Epithelial cell of esophagus (primary cell): ENCODE data around the gene OR10P1.

Experiments
- DNase-seq: peaks from one replicate; pipeline ENCODE4 v3.0.0; 2010; ENCODE audit warnings: low read depth
- H3K4me3 ChIP-seq: 2 replicates; pipeline ENCODE4 v1.5.1; 2011; ENCODE audit warnings: mild to moderate bottlenecking, low read length, control low read depth
- CTCF ChIP-seq: IDR thresholded peaks from 2 replicates; pipeline ENCODE4 v1.5.1; 2011; ENCODE audit warnings: low read depth, mild to moderate bottlenecking, low read length, control low read depth, inconsistent platforms; ENCODE audit not compliant: insufficient read depth; ENCODE audit errors: missing control alignments

OR10P1 gene

GRCh38 chr12:55651299-55651683 is 14.6 kb downstream of the OR10P1 start:
- TF ChIP-seq CTCF, result no peak
- DNase-seq, result no peak

GRCh38 chr12:55652352-55652751 is 15.7 kb downstream of the OR10P1 start:
- no peak overlapping the region for H3K4me3 ChIP-seq
- no peak for DNase-seq
- TF ChIP-seq CTCF, result no peak

More at GRCh38 chr12:55651299-55651683, 14.6 kb downstream of the OR10P1 start:
- H3K4me3 ChIP-seq, result no peak overlapping the region

GRCh38 chr12:55653031-55653430 is 16.3 kb downstream of the OR10P1 start:
- no peak for DNase-seq
- TF ChIP-seq CTCF, result no peak
- H3K4me3 ChIP-seq, result no peak overlapping the region

- DNase-seq, result no peak
- H3K4me3 ChIP-seq, result no peak overlapping the region
- no peak for TF ChIP-seq CTCF
Observed at GRCh38 chr12:55654511-55655214, 18.0 kb downstream of the OR10P1 start.

- no peak overlapping the region for H3K4me3 ChIP-seq
- no peak for DNase-seq
- TF ChIP-seq CTCF, result no peak
Observed at GRCh38 chr12:55657212-55657611, 20.5 kb downstream of the OR10P1 start.

- no peak for DNase-seq
- H3K4me3 ChIP-seq, result no peak overlapping the region
- TF ChIP-seq CTCF, result no peak
Observed at GRCh38 chr12:55658212-55658611, 21.5 kb downstream of the OR10P1 start.
